Endothelial cell of umbilical vein (primary cell): ENCODE data around the gene FAAP100.

Experiments used
- CTCF ChIP-seq, 2 donors: IDR thresholded peaks; 1 replicate in 1 of 2; 2 replicates in 1 of 2; pipeline ENCODE4 v1.5.1; 2011; ENCODE audit warnings: low read length in 2 of 2, mild to moderate bottlenecking in 2 of 2, moderate library complexity in 2 of 2, control low read depth in 1 of 2, inconsistent platforms in 1 of 2, low read depth in 1 of 2; ENCODE audit not compliant: insufficient read depth in 1 of 2; ENCODE audit errors: extremely low read depth in 1 of 2
- EZH2 ChIP-seq: IDR thresholded peaks from 2 replicates; pipeline ENCODE4 v1.6.1; 2012; ENCODE audit warnings: borderline replicate concordance, low read depth, mild to moderate bottlenecking, moderate library complexity, low read length, inconsistent platforms; ENCODE audit not compliant: severe bottlenecking
- FOS ChIP-seq: IDR thresholded peaks from 2 replicates; pipeline ENCODE4 v1.6.1; 2011; ENCODE audit warnings: mild to moderate bottlenecking, low read length, moderate library complexity, borderline replicate concordance; ENCODE audit not compliant: insufficient read depth
- JUN ChIP-seq: IDR thresholded peaks from 2 replicates; pipeline ENCODE4 v1.6.1; 2011; ENCODE audit warnings: borderline replicate concordance, low read depth; ENCODE audit not compliant: insufficient read length, insufficient read depth
- POLR2A ChIP-seq: IDR thresholded peaks from 2 replicates; pipeline ENCODE4 v1.6.1; 2012; ENCODE audit warnings: low read depth, mild to moderate bottlenecking, control low read depth, low read length
- POLR2AphosphoS5 ChIP-seq: IDR thresholded peaks from 2 replicates; pipeline ENCODE4 v1.6.1; 2012; ENCODE audit warnings: low read depth, mild to moderate bottlenecking, control low read depth, low read length, moderate library complexity; ENCODE audit not compliant: insufficient read depth
- TF ChIP-seq, protein P1 (sequence below): IDR thresholded peaks from 2 replicates; pipeline ENCODE4 v1.6.1; 2011; ENCODE audit not compliant: insufficient read depth, insufficient read length

DNA sequence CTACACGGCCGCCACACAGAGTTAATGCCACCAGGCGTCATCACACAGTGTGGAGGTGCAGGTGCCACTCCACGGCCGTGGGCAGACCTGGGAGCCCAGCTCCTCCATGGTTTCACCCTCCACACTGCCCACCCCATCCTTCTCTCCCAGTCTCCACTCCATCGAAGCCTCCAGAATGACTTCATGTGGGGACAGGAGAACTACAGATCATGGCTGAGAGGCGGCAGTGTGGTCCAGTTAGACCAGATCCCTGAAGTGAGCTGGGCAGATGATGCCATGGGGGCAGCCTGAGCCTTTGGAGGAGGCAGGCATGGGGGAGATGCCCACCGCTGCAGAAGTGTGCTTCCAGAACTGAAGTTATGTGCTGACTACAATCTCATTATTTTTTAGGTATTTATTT lies 38.0 kb upstream of the FAAP100 start:
- TF ChIP-seq EZH2 (no peak), CTCF (IDR thresholded peaks at IDR 0.05; ENCODE audit: extremely low read depth in 1 of 2, insufficient read depth in 1 of 2, low read depth in 1 of 2, low read length in 2 of 2) (no peak), POLR2A (no peak), POLR2AphosphoS5 (no peak), JUN (no peak), FOS (no peak)
- TF ChIP-seq, protein P1, sequence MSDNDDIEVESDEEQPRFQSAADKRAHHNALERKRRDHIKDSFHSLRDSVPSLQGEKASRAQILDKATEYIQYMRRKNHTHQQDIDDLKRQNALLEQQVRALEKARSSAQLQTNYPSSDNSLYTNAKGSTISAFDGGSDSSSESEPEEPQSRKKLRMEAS: no peak
